HG03095 (cell line): ENCODE measurements around the gene MIOX.
"Not testable (repeated sequence)": the region's sequence is repeated elsewhere in the genome, so short reads cannot be mapped to it uniquely, and the experiment has no call there.

Experiments
- ATAC-seq: cut with Tn5 transposase; IDR thresholded peaks from one replicate; pipeline ENCODE4 v1.9.1; 2021; ENCODE audit warnings: moderate library complexity; ENCODE audit not compliant: unreplicated experiment

The MIOX gene

DNA sequence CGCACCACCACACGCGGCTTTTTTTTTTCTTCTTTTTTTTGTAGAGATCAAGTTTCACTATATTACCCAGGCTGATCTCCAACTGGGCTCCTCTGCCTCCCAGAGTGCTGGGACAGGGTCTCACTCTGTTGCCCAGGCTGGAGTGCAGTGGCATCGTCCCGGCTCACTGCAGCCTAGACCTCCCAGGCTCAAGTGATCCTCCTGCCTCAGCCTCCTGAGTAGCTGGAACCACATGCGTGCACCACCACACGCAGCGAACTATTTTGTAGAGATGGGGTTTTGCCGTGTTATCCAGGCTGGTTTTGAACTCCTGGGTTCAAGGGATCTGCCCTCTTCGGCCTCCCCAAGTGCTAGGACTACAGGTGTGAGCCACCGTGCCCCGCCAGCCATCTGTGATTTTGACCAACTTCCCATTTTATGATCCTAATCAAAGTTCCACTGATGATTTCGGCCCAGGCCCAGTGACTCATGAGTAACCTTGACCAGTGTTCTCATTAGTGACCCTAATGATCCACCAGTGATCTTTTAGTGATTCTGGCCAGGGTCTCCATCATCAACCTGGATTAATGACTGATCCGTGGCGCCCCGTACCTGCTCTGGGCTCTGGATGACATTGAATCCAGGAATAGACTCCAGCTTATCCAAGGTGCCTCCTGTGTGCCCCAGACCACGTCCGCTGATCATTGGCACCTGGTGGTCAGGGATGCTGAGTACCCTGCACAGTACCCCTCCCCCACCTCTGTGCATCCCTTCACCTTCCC, 41.4 kb downstream of the MIOX start:
- ATAC-seq, result no peak

DNA sequence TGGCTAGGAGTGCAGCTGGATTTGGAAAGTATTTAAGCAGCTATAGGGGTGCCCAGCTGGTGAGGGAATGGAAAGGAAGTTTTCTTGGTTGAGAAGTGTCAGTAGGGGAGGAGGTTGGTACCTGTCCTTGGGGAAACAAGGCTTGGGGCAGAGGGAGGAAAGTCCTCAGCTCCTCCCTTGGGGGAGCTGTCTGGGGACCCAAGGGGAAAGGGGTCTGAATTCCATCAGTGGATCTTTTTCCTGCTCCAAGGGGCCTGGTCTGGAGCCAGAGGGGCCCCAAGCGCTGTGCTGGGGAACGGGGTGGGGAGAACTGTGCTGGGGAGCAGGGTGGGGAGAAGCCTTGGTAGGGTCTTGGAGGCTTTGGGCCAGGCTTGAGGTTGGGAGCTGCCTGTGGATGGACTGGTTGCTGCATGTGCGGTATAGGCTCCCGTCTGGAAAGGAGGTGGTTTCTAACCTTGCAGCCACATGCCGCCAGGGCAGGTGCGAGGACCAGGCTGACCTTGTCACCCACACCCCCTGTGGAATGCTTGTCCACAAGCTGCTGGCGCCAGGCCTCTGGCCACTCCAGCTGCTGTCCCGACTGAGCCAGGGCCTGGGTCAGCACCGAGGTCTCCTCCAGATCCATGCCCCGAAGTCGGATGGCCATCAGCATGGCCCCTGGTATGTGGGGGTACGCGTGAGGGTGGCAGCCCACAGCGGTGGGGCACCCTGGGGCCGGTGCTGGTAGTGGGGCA, 42.2 kb downstream of the MIOX start:
- no peak for ATAC-seq

DNA sequence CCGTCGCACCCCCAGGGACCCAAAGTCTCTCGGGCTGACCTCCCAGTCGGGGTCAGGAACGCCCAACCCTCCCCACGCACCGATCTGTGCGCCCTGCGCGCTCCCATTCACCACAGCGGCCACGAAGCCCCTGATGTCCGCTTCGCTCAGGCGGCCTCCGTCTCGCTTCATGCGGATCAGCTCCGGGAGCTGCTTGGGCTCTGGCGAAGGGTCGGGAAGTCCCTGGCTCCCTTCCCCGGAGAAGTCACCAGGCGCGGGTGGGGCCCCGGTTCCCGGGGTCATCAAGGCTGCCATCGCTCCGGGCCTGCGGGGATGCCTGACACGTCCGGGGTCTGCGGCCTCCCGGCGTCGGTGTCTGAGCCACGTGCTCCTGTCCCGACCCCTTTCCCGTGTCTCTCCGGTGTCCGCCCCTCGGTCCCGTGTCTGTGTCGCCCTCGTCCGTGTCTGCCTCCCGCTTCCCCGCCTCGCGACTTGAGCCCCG, 42.8 kb downstream of the MIOX start:
- ATAC-seq, result no peak

DNA sequence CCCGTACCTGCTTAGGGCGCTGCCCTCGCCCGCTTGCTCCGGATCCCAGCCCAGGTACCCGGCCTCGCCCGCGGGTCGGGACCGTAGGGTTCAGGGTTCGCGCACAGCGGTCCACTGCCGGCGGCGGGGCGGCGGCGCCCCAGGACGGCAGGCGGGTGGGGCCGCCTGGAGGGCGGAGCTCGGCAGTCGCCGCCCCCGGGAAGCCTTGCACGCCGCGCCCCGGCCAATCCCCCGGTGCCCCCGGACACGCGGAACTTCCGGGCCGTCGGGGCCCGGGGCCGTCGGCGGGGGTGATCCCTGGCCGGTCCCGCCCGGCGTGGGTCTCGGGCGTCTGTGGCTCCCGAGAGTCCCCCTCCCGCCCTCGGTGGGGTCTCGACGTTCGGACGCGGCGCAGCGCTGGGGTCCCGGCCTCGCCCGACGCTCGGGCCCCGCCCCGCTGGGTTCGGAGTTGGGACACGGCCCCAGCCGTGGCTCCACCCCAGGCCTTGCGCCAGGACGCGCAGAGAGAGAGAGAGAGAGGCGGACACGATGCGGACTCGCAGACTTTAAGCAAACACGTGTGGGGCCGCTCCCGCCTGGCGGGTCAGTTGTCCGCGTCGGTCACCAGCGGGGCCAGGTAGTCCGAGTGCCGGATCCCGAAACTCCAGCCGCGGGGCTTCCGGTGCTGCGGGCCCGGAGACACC, 43.4 kb downstream of the MIOX start, which contains the start of gene TYMP:
TYMP (minus strand) TSS at position 116 of the 683 bp plus-strand sequence. CDS start 303 bp downstream, outside the sequence.
- ATAC-seq, result no peak

DNA sequence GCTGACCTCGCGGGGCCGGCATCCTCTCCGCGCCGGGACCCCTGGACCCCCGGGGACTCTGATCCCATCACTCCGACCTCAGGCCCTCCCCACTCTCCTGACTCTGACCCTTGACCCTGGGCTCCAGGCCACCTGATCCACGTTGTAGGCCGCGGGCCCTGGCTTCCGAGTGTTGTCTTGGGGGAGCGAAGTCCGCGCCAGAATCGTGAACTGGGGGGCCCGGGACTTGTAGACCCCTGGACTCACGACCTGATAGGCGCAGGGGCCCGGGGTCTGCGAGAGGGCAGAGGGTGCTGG, 43.9 kb downstream of the MIOX start:
- no peak for ATAC-seq

DNA sequence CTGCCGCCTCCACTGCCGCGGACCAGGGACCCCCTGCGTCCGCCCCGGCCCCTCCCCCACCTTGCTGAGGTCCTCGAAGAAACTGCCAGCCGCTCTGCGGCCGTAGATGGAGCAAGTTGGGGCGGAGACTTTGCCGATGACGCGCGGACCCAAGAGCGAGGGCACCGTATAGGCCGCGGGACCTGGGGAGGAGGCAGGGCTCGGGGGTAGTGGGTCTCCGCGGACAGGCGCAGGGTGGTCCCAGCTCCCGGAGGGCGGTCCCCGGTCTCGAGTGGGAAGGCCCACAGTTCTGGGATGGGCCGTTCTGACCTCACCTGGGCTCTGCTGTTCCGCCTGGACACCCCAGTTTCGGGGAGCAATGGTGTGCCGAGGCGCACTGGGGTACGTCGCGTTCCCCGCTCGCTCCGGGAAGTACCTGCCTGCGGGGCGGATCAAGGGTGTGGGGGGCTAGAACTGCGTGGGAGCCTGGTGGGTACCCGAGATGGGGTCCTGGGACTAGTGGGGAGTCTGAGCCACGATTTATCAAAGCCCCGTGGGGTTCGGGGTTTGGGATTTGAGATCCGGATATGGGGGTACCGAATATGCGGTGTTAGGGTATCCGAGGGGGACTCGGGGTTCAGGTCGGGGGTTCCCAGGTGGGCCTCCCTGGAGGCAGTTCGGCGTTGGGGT, 44.4 kb downstream of the MIOX start:
- no peak for ATAC-seq

DNA sequence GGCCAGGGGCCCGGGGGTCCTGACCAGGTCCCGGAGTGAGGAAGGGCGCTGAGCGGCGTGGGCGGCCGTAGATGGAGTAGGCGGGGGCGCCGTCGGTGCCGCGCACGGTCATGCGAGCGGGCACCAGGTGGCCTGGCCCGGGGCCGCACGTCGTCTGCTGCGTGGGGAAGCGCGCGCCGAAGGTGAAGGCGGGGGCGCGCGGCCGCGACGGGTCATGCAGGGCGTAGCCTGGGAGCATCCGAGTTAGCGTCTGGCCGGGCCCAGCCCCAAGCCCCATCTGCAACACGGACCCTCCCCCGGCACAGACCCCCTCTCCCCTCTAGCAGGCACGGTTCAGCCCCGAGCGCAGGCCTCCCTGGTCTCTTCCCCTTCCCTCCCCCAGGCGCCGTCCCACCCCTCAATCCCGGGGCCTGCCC, 44.9 kb downstream of the MIOX start:
- ATAC-seq, result no peak

DNA sequence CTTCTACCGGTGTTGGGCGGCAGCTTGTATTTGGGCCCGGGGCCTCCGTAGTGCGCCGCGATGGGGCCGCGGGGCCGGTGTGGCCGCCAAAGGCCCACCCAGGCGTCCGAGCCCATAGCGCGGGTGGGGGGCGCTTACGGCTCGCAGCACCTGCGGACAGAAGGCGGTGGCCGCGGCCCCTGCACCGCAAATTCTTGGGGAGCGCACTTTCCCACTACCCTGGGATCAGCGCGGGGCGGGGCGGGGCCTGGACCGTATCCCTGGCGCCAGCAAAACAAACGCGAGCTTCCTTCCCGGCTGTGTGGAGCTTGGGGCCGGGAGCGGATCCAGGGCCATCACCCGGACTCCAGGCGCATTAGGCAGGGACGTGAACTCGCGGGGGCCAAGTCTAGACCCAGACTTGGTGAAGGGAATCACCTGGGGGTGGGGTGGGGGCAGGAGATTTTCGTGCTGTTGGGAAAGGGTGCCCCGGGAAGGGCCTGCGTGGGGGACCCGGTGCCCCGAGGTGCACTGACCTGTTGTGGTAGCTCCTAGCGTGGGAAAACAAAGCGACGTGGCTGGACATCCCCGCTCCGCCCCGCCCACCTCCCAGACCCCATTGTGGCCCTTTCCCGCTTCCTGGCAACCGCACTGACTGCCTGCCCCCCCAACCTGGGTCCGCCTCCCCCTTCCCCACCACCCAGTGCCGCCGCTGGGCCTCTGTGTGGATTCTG, 45.5 kb downstream of the MIOX start:
- ATAC-seq, result no peak

DNA sequence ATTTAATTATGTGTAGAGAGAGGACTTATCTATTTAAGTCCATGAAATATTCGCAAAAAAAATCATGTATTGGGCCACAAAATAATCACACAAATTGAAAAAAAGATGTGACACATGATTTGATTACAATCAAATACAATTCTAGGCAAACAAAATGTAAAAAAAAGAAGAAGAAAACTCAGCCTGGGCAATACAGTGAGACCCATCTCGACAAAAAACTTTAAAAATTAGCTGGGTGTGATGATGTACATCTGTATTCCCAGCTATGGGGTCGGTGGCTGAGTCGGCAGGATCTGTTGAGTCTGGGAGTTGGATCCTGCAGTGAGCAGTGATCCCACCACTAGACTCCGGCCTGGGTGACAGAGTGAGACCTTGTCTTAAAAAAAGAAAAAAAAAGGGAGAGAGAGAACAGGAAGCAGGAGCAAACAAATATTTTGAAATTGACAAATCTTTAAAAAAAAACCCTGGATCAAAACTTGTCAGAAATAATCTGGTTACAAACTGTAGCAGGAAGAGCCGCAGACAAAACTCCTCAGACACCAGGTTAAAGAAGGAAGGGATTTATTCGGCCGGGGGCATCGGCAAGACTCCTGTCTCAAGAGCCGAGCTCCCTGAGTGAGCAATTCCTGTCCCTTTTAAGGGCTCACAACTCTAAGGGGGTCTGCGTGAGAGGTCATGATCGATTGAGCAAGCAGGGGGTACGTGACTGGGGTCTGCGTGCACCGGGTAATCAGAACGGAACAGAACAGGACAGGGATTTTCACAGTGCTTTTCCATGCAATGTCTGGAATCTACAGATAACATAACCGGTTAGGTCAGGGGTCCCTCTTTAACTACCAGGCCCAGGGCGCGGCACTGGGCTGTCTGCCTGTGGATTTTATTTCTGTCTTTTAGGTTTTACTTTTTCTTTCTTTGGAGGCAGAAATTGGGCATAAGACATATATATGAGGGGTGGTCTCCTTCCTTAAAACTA, 46.5 kb downstream of the MIOX start:
- no peak for ATAC-seq

DNA sequence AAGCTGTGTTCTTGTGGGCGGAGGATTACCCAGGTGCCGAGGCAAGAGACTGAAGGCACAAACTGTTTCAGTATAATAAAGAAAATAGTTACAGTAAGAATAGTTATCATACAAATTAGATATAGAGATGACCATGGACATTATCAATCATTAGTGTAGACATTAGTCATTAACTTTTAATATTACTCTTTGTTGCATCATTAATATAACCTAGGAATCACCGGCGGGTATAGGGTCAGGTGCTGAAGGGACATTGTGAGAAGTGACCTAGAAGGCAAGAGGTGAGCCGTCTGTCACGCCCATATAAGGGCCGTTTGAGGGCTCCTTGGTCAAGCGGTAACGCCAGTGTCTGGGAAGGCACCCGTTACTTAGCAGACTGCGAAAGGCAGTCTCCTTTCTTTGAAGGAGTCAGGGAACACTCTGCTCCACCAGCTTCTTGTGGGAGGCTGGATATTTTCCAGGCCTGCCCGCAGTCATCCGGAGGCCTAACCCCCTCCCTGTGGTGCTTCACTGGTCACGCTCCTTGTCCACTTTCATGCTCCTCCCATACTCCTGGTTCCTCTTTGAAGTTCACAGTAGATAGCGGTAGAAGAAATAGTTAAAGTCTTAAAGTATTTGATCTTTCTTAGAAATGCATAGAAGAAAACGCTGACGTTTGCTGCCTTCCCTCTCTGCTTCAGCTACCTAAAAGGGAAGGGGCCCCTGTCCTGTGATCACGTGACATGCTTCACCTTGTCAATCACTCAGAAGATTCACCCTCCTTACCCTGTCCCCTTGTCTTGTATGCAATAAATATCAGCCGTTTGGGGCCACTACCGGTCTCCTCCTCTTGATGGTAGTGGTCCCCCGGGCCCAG, 47.4 kb downstream of the MIOX start:
- ATAC-seq, result not testable (repeated sequence)

DNA sequence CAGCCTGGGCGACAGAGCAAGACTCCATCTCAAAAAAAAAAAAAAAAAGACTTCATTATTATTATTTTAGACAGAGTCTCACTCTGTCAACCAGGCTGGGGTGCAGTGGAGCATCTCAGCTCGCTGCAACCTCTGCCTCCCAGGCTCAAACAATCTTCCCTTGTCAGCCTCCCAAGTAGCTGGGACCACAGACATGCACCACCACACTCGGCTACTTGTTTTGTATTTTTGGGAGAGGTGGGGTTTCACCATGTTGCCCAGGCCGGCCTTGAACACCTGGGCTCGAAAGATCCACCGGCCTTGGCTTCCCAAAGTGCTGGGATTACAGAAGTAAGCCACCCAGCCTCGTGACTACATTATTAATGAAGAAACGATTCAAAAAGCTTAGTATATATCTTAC, 48.5 kb downstream of the MIOX start:
- ATAC-seq, result no peak

DNA sequence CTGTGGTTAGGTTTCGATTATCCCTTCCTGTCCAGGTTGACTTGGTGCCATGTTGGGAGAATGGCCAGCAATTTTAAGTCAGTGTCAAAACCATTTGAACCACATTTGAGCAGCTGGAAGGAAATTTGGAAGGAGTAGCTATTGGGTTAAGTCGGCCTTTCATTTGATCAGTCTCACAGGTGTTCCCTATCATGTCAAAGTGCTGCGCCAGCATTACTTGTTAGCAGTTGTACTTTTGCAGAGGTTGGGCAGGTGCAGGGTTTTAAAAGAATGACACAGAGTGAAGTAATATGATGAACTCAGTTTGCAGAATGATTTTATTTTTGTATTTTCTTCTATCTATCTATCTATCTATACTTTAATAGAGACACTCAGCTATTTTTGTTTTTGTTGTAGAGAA, 49.6 kb downstream of the MIOX start:
- no peak for ATAC-seq

DNA sequence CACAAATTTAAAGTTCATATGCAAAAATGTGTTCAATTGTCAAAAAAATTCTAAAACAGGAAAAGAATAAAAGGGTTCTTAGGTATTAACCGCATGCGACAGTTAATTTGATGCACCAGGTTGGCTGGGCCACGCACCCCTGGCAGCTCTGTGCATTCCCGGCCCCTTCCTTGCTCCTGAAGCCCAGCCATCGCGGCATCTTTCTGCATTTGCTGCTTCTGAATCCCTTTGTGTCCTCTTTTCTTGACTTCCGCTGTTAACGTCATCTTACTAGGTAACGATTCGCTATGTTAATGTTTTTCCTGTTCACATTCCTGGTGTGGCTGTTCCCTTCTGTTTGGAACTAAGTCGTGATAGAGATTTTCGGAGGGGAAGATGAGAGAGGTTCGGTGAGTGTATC, 51.1 kb downstream of the MIOX start:
- ATAC-seq, result no peak
